ENCODE measurements around the gene ADCY4. TPM values are rescaled to one million over a fixed set of nuclear protein-coding genes. Genes with fewer than 3 reads are reported as not detected.
A peak's percentile ranks its signal among the peaks of the same experiment; 100 is the strongest.

The ADCY4 gene
- total RNA-seq, 1 experiment from 2014 or later, result 0.86 TPM

GRCh38 chr14:24366413-24366720 lies 31.5 kb upstream of the ADCY4 start:
- Histone ChIP-seq H3K9me2 (ENCODE audit: insufficient read depth) (no peaks in the 10 kb centered on the region), H3K4me2 (ENCODE audit: low read length) (peak overlapping the region; percentile 97), H3K79me2 (ENCODE audit: insufficient read depth, low read length) (no peaks in the 10 kb centered on the region), H3K4me1 (ENCODE audit: control insufficient read depth in 1 of 2, insufficient read depth in 2 of 2, low read length in 2 of 2) (peaks cover 15 to 33% of the 10 kb centered on the region in 2 experiments), H3K9me3 (ENCODE audit: control insufficient read depth in 1 of 2, insufficient read depth in 1 of 2, low read depth in 1 of 2, low read length in 2 of 2) (no peaks in the 10 kb centered on the region), H3K27me3 (ENCODE audit: insufficient read depth, low read length) (no peaks in the 10 kb centered on the region), H4K20me1 (ENCODE audit: insufficient read depth) (no peaks in the 10 kb centered on the region), H2AFZ (ENCODE audit: low read depth, low read length, poor library complexity, severe bottlenecking) (no peak overlapping the region), H3K27ac (ENCODE audit: low read depth, low read length) (peak overlapping the region; percentile 89), H3K36me3 (ENCODE audit: control insufficient read depth in 1 of 2, insufficient read depth in 2 of 2, low read length in 2 of 2) (no peaks in the 10 kb centered on the region), H3K9ac (ENCODE audit: low read length) (peak overlapping the region; percentile 69), H3K4me3 (replicated peaks in 1 of 2; ENCODE audit: low read depth in 1 of 2, low read length in 2 of 2) (peak overlapping the region; percentile 55 to 64)
- DNase-seq (ENCODE audit: low read depth, low spot score) (no peak), ATAC-seq (peak; percentile 3)
- POLR2A ChIA-PET, result interaction anchor here (0.8 to 2.2 kb wide), 7 partner anchors 14 to 1272 kb away, joined by 3 to 33 read pairs (median 4); partner anchors contain the start of genes ACIN1, CBLN3, KHNYN and RNF31
- CTCF ChIA-PET, result interaction anchor here (0.7 to 2.3 kb wide), 11 partner anchors 9 to 124 kb away, joined by 3 to 84 read pairs (median 7); partner anchors contain the start of genes CIDEB, SDR39U1 and TINF2
- RAD21 ChIA-PET (ENCODE audit: low non-redundant PET in 1 of 2, low total read pairs in 2 of 2, uncharacterized antibody in 2 of 2, unreplicated experiment in 2 of 2), result interaction anchor here (0.9 to 2.2 kb wide), 4 partner anchors 33 to 65 kb away, joined by 3 to 18 read pairs (median 6); no protein-coding TSS in a partner anchor
- no TSS peak for BruUV-seq (replicated peaks)
- intact Hi-C loops (cut with micrococcal nuclease), result no loop called here
- TF ChIP-seq EZH2phosphoT487 (IDR thresholded peaks at IDR 0.05; ENCODE audit: borderline replicate concordance), result no peak
- TF ChIP-seq ZNF274 (IDR thresholded peaks at IDR 0.05; ENCODE audit: low read depth, low read length), result no peak
- TF ChIP-seq ZFX (IDR thresholded peaks at IDR 0.05), result no peak; the same call in 1 of the 2 replicates
- no peak for TF ChIP-seq SP1 (IDR thresholded peaks at IDR 0.05; ENCODE audit: low read depth)
- TF ChIP-seq CTCF (IDR thresholded peaks at IDR 0.05 in 2 of 3, conservative IDR thresholded peaks at IDR 0.05 in 1 of 3; ENCODE audit: borderline replicate concordance in 1 of 3, insufficient read depth in 1 of 3, low read depth in 2 of 3, low read length in 2 of 3), result no peak
- no peak for TF ChIP-seq ATF3 (IDR thresholded peaks at IDR 0.05)
- no peak for TF ChIP-seq MAX (IDR thresholded peaks at IDR 0.05)
- TF ChIP-seq EZH2 (IDR thresholded peaks at IDR 0.05), result no peak
- TF ChIP-seq YY1 (IDR thresholded peaks at IDR 0.05; ENCODE audit: extremely low read depth, insufficient replicate concordance, low read depth, low read length), result no peak
- no peak for TF ChIP-seq SRF (IDR thresholded peaks at IDR 0.05; ENCODE audit: low read depth)
- TF ChIP-seq RAD21 (IDR thresholded peaks at IDR 0.05; ENCODE audit: low read depth), result no peak
- no peak for TF ChIP-seq CEBPB (IDR thresholded peaks at IDR 0.05; ENCODE audit: low read depth)
- TF ChIP-seq POLR2A (IDR thresholded peaks at IDR 0.05; ENCODE audit: borderline replicate concordance, extremely low read depth, insufficient read depth, insufficient read length), result no peak
